Smooth muscle cell (in vitro differentiated cells): Measurements from ENCODE around the gene LCOR. TPM values are rescaled to one million over a fixed set of nuclear protein-coding genes. Genes with fewer than 3 reads are reported as not detected.

Source experiments
- DNase-seq: peaks from one replicate; lab custom pipeline; 2025; ENCODE audit not compliant: unreplicated experiment; lab: John Stamatoyannopoulos, UW
- H2AFZ ChIP-seq: fragments of 200-600 bp; sonication (generic); 2 replicates; pipeline ENCODE4 v1.6.0; 2016; ENCODE audit warnings: antibody characterized with exemption, low read depth, mild to moderate bottlenecking
- H3F3A ChIP-seq: fragments of 200-600 bp; sonication (generic); 2 replicates; pipeline ENCODE4 v1.6.0; 2017; ENCODE audit warnings: antibody characterized with exemption, low read depth
- H3K27ac ChIP-seq: fragments of 200-600 bp; sonication (generic); 2 replicates; pipeline ENCODE4 v1.5.1; 2016; ENCODE audit warnings: low read depth, mild to moderate bottlenecking
- H3K27me3 ChIP-seq: fragments of 200-600 bp; sonication (generic); 2 replicates; pipeline ENCODE4 v1.6.1; 2016; ENCODE audit warnings: low read depth, mild to moderate bottlenecking
- H3K36me3 ChIP-seq: fragments of 200-600 bp; sonication (generic); 2 replicates; pipeline ENCODE4 v1.5.1; 2016; ENCODE audit warnings: low read depth
- H3K4me1 ChIP-seq: fragments of 200-600 bp; sonication (generic); 2 replicates; pipeline ENCODE4 v1.5.1; 2016; ENCODE audit warnings: low read depth
- H3K4me2 ChIP-seq: fragments of 200-600 bp; sonication (generic); 2 replicates; pipeline ENCODE4 v1.6.0; 2016; ENCODE audit warnings: mild to moderate bottlenecking
- H3K4me3 ChIP-seq: fragments of 200-600 bp; sonication (generic); 2 replicates; pipeline ENCODE4 v1.5.1; 2016; ENCODE audit warnings: mild to moderate bottlenecking
- H3K79me2 ChIP-seq: fragments of 200-600 bp; sonication (generic); 2 replicates; pipeline ENCODE4 v1.6.0; 2016; ENCODE audit warnings: low read depth, mild to moderate bottlenecking
- H3K9ac ChIP-seq: fragments of 200-600 bp; sonication (generic); 2 replicates; pipeline ENCODE4 v1.6.0; 2016; ENCODE audit warnings: low read depth
- H3K9me3 ChIP-seq: fragments of 200-600 bp; sonication (generic); replicated peaks from 2 replicates; pipeline ENCODE4 v1.5.1; 2016; ENCODE audit warnings: low read depth
- H4K20me1 ChIP-seq: fragments of 200-600 bp; sonication (generic); 2 replicates; pipeline ENCODE4 v1.6.0; 2016; ENCODE audit warnings: low read depth
- WGBS: methylation state at CpG from one replicate; pipeline ENCODE4 v1.1.7; 2016; ENCODE audit warnings: low lambda C conversion rate; 5-methylcytosine and 5-hydroxymethylcytosine counted together
- polyA plus RNA-seq: library from polyadenylated mRNA; unstranded; fragments of >200 nt; fragmentation: Nextera tagmentation; extraction: Ambion mirVana; gene quantifications from 2 replicates; pipeline ENCODE4 v1.2.1, GENCODE V29; 2016
- total RNA-seq: library from RNA; depleted of rRNA; stranded (reverse); fragments of >200 nt; gene quantifications from 2 replicates; pipeline ENCODE4 v1.2.3, GENCODE V29; 2014
- TF ChIP-seq, protein P1 (sequence below): fragments of 200-600 bp; sonication (generic); IDR thresholded peaks from 2 replicates; pipeline ENCODE4 v1.5.1; 2017; ENCODE audit warnings: borderline replicate concordance, mild to moderate bottlenecking, antibody characterized with exemption; ENCODE audit not compliant: insufficient read depth, poor library complexity, severe bottlenecking

LCOR gene
- total and polyA plus RNA-seq, 2 experiments from 2014 or later, result 10.6 to 27.8 TPM

DNA sequence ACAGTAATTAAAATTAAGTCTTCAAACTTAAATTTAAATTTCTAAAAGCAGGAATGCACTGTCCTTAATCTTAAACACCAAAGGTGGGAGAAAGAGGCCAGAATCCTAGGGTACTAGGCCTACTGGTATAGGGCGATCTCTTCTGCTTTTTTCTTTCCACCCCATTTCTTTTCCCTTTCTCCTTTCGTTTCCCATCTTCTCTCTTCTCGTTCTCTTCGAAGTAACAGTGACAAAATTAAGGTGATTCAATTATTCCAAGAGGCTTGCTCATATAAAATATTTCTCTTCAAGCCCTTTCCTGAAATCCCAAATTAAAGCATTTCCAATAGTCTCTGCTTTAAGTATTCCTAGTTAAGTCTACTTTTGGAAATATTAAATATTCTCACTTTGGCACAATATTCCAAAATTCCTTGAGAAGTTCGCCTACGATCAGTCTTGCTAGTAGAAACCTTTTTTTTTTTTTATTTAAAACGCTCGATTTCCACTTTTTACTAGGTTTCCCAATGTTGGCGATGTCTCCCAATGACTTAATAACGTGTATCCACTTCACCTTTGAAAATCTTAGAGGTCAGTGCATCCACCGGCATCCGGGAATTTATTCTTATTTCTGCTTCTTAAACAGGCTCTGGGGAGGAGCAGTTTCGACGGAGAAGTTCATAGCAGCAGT, 765 bp upstream of the LCOR start:
- Histone ChIP-seq H3K36me3 (no peaks in the 10 kb centered on the region), H2AFZ (peak overlapping the region; percentile 75), H3K79me2 (peaks cover 28% of the 10 kb centered on the region), H3K4me1 (peaks cover 23% of the 10 kb centered on the region), H3K27me3 (no peaks in the 10 kb centered on the region), H3K9ac (peak overlapping the region; percentile 62), H3K9me3 (no peaks in the 10 kb centered on the region), H3F3A (peaks cover 9% of the 10 kb centered on the region), H3K4me3 (peak overlapping the region; percentile 63), H3K4me2 (peak overlapping the region; percentile 85), H3K27ac (peak overlapping the region; percentile 74), H4K20me1 (peaks cover 29% of the 10 kb centered on the region)
- TF ChIP-seq, protein P1, sequence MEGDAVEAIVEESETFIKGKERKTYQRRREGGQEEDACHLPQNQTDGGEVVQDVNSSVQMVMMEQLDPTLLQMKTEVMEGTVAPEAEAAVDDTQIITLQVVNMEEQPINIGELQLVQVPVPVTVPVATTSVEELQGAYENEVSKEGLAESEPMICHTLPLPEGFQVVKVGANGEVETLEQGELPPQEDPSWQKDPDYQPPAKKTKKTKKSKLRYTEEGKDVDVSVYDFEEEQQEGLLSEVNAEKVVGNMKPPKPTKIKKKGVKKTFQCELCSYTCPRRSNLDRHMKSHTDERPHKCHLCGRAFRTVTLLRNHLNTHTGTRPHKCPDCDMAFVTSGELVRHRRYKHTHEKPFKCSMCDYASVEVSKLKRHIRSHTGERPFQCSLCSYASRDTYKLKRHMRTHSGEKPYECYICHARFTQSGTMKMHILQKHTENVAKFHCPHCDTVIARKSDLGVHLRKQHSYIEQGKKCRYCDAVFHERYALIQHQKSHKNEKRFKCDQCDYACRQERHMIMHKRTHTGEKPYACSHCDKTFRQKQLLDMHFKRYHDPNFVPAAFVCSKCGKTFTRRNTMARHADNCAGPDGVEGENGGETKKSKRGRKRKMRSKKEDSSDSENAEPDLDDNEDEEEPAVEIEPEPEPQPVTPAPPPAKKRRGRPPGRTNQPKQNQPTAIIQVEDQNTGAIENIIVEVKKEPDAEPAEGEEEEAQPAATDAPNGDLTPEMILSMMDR, result no peak
- no peak for DNase-seq
- WGBS, result 19% methylated on average over 14 of the region's 14 CpGs

DNA sequence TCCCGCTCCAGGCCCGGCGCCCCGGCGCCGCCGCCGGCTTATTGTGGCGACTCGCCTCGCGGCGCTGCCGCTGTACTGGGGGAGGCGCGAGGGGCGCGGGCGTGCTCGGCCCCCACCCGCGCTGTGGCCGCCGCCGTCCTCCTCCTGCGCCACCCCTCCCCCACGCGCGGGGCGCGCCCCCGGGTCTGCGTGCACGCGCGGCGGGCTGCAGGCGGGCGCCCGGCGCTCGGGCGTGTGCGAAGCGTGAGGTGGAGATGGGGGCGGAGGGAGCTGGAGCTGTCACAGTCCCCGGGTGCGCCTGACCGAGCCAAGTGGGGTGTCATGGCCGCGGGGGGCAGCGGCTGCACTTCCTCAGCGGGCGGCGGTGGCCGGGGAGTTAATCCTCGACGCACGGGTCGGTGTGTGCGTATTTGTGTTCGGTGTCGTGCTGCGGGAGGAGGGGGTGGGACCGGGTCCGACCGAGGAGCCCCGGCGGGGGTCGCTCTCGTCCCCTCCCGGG, 672 bp downstream of the LCOR start:
- Histone ChIP-seq H3K79me2 (peaks cover 42% of the 10 kb centered on the region), H3K27me3 (no peaks in the 10 kb centered on the region), H3K4me1 (peaks cover 23% of the 10 kb centered on the region), H3K4me2 (peak overlapping the region; percentile 89), H4K20me1 (peaks cover 43% of the 10 kb centered on the region), H2AFZ (no peak overlapping the region), H3K4me3 (peak overlapping the region; percentile 91), H3F3A (peaks cover 9% of the 10 kb centered on the region), H3K9me3 (no peaks in the 10 kb centered on the region), H3K27ac (peak overlapping the region; percentile 54), H3K36me3 (no peaks in the 10 kb centered on the region), H3K9ac (peak overlapping the region; percentile 83)
- WGBS, result 4% methylated on average over 30 of the region's 72 CpGs
- DNase-seq, result peak; percentile 87
- TF ChIP-seq, protein P1, result no peak

DNA sequence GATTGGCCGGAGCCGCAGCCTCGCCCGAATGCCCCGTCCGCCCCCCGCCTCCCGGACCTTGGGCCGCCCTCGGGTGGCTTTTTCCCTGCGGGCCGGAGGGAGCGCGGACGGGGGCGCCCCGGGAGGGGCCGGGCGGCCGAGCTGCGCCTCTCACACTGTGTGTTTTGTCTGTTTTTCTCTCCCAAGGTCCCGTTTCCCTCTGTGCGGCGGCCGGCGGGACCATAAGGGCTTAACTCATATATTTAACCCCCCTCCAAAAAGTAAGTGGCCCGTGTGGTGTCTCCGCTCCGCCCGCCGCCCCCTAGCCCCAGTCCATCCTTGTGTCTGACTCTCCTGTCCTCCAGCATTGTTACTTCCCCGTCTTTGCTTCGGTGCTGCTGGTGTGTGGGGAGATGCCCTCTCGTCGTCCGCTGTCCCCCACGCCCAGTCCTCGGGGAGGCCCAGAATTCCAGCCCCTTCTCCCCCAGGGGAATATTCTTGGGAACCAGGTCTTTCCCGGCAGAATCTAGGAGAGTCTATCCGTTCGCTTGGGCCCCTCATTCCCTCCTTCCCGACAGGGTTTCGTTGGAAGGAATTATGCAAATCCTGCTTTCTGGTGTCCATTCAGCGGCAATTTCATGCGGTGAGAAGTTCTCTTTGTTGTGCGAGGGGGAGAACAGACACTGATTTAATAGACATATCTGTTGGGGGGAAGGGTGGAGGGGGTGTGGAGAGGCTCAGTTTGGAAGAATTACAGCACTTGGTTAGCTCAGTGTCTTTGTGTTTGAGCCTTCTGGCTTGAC, 1.3 kb downstream of the LCOR start:
- H3K4me1 ChIP-seq, result peaks cover 23% of the 10 kb centered on the region
- H3F3A ChIP-seq, result peaks cover 9% of the 10 kb centered on the region
- H3K27me3 ChIP-seq, result no peaks in the 10 kb centered on the region
- H3K79me2 ChIP-seq, result peaks cover 48% of the 10 kb centered on the region
- H2AFZ ChIP-seq, result no peak overlapping the region
- H3K27ac ChIP-seq, result peak overlapping the region; percentile 54
- TF ChIP-seq, protein P1, result no peak
- peak overlapping the region; percentile 89 for H3K4me2 ChIP-seq
- peak overlapping the region; percentile 91 for H3K4me3 ChIP-seq
- H4K20me1 ChIP-seq, result peaks cover 50% of the 10 kb centered on the region
- DNase-seq, result peak; percentile 42
- H3K9ac ChIP-seq, result peak overlapping the region; percentile 61
- H3K36me3 ChIP-seq, result no peaks in the 10 kb centered on the region
- H3K9me3 ChIP-seq, result no peaks in the 10 kb centered on the region
- under 1% methylated on average over 34 of the region's 46 CpGs for WGBS
